Heart left ventricle (tissue), 13 donors: ENCODE measurements around the gene DEPDC5.

ENCODE experiments used
- POLR2A ChIP-seq, 2 donors: fragments of 450-650 bp; IDR thresholded peaks; one replicate each; pipeline ENCODE4 v1.6.1; 2017; ENCODE audit warnings: antibody characterized with exemption in 2 of 2, mild to moderate bottlenecking in 2 of 2, moderate library complexity in 2 of 2
- TF ChIP-seq, protein P1 (sequence below), 12 donors: fragments of 200-600 bp; sonication (generic) in 4 of 12; IDR thresholded peaks; one replicate each; pipeline versions ENCODE4 v1.5.0 to v1.8.0; 2018 to 2022; ENCODE audit warnings: antibody characterized with exemption in 12 of 12, mild to moderate bottlenecking in 5 of 12
- donor health status: ischemic (EF 13 %, LVEDD 7.1; RV severe dilation, severe dysfunction).
- donor health status: DM: no; HTN: yes; CAD: no.
- donor health status: DM: no; HTN: no; CAD: no.
- donor health status: ischemic (EF 25% LVEDD 6.9; RV normal size, moderate dysfunction).
- donor health status: ischemic (EF 25% LVEDD 5.7; RV mildly dilated, moderate dysfunction).
- donor health status: ischemic (EF 35%, LVEDD 5.7; RV mildly dilated, moderate dysfunction).
- donor health status: nonischemic (EF 11% LVEDD 7.7; RV severe dilation, severe dysfunction).
- donor health status: DM: yes; HTN: yes; CAD: no.
- donor health status: PGD.
- donor health status: ischemic (EF 29% LVEDD 5.4; RV normal size, mild dysfunction).
- donor health status: nonischemic (EF 23%, LVEDD 6.1; RV moderate dilation, normal function).

- TF ChIP-seq, protein P1, sequence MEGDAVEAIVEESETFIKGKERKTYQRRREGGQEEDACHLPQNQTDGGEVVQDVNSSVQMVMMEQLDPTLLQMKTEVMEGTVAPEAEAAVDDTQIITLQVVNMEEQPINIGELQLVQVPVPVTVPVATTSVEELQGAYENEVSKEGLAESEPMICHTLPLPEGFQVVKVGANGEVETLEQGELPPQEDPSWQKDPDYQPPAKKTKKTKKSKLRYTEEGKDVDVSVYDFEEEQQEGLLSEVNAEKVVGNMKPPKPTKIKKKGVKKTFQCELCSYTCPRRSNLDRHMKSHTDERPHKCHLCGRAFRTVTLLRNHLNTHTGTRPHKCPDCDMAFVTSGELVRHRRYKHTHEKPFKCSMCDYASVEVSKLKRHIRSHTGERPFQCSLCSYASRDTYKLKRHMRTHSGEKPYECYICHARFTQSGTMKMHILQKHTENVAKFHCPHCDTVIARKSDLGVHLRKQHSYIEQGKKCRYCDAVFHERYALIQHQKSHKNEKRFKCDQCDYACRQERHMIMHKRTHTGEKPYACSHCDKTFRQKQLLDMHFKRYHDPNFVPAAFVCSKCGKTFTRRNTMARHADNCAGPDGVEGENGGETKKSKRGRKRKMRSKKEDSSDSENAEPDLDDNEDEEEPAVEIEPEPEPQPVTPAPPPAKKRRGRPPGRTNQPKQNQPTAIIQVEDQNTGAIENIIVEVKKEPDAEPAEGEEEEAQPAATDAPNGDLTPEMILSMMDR (IDR thresholded peaks at IDR 0.05): no peak
- no peak for TF ChIP-seq POLR2A (IDR thresholded peaks at IDR 0.05)
These were observed 173.2 kb downstream of the DEPDC5 start for GRCh38 chr22:31926969-31927368.
